ENCODE measurements around the gene LEKR1. TPM values are rescaled to one million over a fixed set of nuclear protein-coding genes. Genes with fewer than 3 reads are reported as not detected.

The LEKR1 gene
- total RNA-seq, 1 donor from 2014 or later: 0.27 TPM

GRCh38 chr3:156860873-156861272 lies 34.7 kb downstream of the LEKR1 start:
- no peaks in the 10 kb centered on the region for H3K79me2 ChIP-seq (ENCODE audit: insufficient read depth, low read length)
- no peak overlapping the region for H2AFZ ChIP-seq (ENCODE audit: low read depth, low read length)
- H3K4me2 ChIP-seq (ENCODE audit: low read length): no peak overlapping the region
- no peak overlapping the region for H3K4me3 ChIP-seq (ENCODE audit: insufficient read depth, low read depth, low read length)
- H3K27me3 ChIP-seq (ENCODE audit: insufficient read depth, low read length): no peaks in the 10 kb centered on the region
- H3K27ac ChIP-seq (ENCODE audit: low read depth, low read length): no peak overlapping the region
- no peak for FAIRE-seq
- Mint-ChIP-seq H3K4me1 (ENCODE audit: low read depth, unreplicated experiment) (no peaks in the 10 kb centered on the region), H3K27me3 (ENCODE audit: low read depth, unreplicated experiment) (no peaks in the 10 kb centered on the region), H3K4me3 (ENCODE audit: unreplicated experiment) (no peak overlapping the region), H3K9me3 (ENCODE audit: unreplicated experiment) (no peaks in the 10 kb centered on the region), H3K27ac (ENCODE audit: unreplicated experiment) (no peak overlapping the region), H3K36me3 (ENCODE audit: low read depth, unreplicated experiment) (no peaks in the 10 kb centered on the region)
- no peak for DNase-seq (ENCODE audit: low read depth)
- TF ChIP-seq, protein P1, sequence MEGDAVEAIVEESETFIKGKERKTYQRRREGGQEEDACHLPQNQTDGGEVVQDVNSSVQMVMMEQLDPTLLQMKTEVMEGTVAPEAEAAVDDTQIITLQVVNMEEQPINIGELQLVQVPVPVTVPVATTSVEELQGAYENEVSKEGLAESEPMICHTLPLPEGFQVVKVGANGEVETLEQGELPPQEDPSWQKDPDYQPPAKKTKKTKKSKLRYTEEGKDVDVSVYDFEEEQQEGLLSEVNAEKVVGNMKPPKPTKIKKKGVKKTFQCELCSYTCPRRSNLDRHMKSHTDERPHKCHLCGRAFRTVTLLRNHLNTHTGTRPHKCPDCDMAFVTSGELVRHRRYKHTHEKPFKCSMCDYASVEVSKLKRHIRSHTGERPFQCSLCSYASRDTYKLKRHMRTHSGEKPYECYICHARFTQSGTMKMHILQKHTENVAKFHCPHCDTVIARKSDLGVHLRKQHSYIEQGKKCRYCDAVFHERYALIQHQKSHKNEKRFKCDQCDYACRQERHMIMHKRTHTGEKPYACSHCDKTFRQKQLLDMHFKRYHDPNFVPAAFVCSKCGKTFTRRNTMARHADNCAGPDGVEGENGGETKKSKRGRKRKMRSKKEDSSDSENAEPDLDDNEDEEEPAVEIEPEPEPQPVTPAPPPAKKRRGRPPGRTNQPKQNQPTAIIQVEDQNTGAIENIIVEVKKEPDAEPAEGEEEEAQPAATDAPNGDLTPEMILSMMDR (IDR thresholded peaks at IDR 0.05; ENCODE audit: insufficient read depth, low read depth, low read length): no peak
- no peak for TF ChIP-seq EZH2 (IDR thresholded peaks at IDR 0.05; ENCODE audit: insufficient read depth, low read length)
- H4K20me1 ChIP-seq (ENCODE audit: insufficient read depth, low read length): no peaks in the 10 kb centered on the region
- no peaks in the 10 kb centered on the region for H3K36me3 ChIP-seq (ENCODE audit: insufficient read depth, low read length)
- no peak overlapping the region for H3K9ac ChIP-seq (ENCODE audit: low read length)
- H3K9me3 ChIP-seq (ENCODE audit: insufficient read depth, low read depth, low read length): no peaks in the 10 kb centered on the region
- no peaks in the 10 kb centered on the region for H3K4me1 ChIP-seq (ENCODE audit: insufficient read depth, low read length)

DNA sequence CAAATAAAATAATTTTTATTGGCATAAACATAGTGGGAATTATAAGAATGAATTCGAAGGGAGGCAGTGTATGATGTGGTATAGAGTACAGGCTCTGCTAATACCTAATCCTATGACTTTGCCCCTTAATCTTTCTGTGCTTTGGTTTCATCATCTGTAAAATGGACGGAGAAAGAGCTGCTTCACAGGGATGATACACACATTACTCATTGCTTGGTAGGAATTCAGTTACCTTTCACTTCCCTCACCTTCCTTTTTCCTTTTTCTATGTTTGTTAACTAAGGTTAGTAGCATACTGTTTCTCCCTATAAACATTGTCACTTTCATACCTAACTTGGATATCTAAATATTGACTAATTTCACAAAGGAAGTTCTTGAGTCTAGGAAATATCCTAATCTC lies 36.2 kb downstream of the LEKR1 start:
- DNase-seq (ENCODE audit: low read depth) (no peak), FAIRE-seq (no peak)
- no peaks in the 10 kb centered on the region for H3K9me3 ChIP-seq (ENCODE audit: insufficient read depth, low read depth, low read length)
- no peaks in the 10 kb centered on the region for H3K9me3 Mint-ChIP-seq (ENCODE audit: unreplicated experiment)
- no peaks in the 10 kb centered on the region for H3K4me1 ChIP-seq (ENCODE audit: insufficient read depth, low read length)
- H3K4me2 ChIP-seq (ENCODE audit: low read length): no peak overlapping the region
- no peak overlapping the region for H3K4me3 Mint-ChIP-seq (ENCODE audit: unreplicated experiment)
- H3K27ac ChIP-seq (ENCODE audit: low read depth, low read length): no peak overlapping the region
- H3K9ac ChIP-seq (ENCODE audit: low read length): no peak overlapping the region
- H3K4me1 Mint-ChIP-seq (ENCODE audit: low read depth, unreplicated experiment): no peaks in the 10 kb centered on the region
- no peaks in the 10 kb centered on the region for H4K20me1 ChIP-seq (ENCODE audit: insufficient read depth, low read length)
- H3K27ac Mint-ChIP-seq (ENCODE audit: unreplicated experiment): no peak overlapping the region
- no peaks in the 10 kb centered on the region for H3K27me3 Mint-ChIP-seq (ENCODE audit: low read depth, unreplicated experiment)
- H3K36me3 Mint-ChIP-seq (ENCODE audit: low read depth, unreplicated experiment): no peaks in the 10 kb centered on the region
- H3K36me3 ChIP-seq (ENCODE audit: insufficient read depth, low read length): no peaks in the 10 kb centered on the region
- no peak overlapping the region for H3K4me3 ChIP-seq (ENCODE audit: insufficient read depth, low read depth, low read length)
- H3K79me2 ChIP-seq (ENCODE audit: insufficient read depth, low read length): no peaks in the 10 kb centered on the region
- H3K27me3 ChIP-seq (ENCODE audit: insufficient read depth, low read length): no peaks in the 10 kb centered on the region
- no peak for TF ChIP-seq EZH2 (IDR thresholded peaks at IDR 0.05; ENCODE audit: insufficient read depth, low read length)
- TF ChIP-seq, protein P1 (IDR thresholded peaks at IDR 0.05; ENCODE audit: insufficient read depth, low read depth, low read length): no peak
- no peak overlapping the region for H2AFZ ChIP-seq (ENCODE audit: low read depth, low read length)

DNA sequence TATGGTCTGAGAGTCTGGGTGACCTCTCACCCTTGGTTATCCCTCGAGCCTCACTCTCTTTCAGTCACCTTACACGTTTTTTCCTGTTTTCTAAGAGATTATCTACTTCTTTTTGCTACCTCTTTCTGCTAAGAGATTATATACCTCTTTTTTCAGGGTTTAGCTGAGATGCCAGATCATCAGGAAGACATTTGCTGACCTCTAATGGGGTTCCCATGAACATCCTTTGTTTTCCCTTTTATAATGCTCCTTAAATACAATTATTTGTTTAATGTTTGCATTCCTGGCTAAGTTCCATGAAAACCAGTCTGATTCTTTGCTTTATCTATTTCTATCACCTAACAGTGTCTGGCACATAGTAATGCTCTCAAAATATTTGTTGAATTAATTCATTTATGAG lies 39.6 kb downstream of the LEKR1 start:
- no peak overlapping the region for H3K27ac Mint-ChIP-seq (ENCODE audit: unreplicated experiment)
- H3K9me3 ChIP-seq (ENCODE audit: insufficient read depth, low read depth, low read length): no peaks in the 10 kb centered on the region
- H2AFZ ChIP-seq (ENCODE audit: low read depth, low read length): no peak overlapping the region
- FAIRE-seq: peak; percentile 20
- H3K27ac ChIP-seq (ENCODE audit: low read depth, low read length): no peak overlapping the region
- H3K4me1 Mint-ChIP-seq (ENCODE audit: low read depth, unreplicated experiment): no peaks in the 10 kb centered on the region
- H3K36me3 ChIP-seq (ENCODE audit: insufficient read depth, low read length): no peaks in the 10 kb centered on the region
- H3K9ac ChIP-seq (ENCODE audit: low read length): no peak overlapping the region
- H3K27me3 Mint-ChIP-seq (ENCODE audit: low read depth, unreplicated experiment): no peaks in the 10 kb centered on the region
- H4K20me1 ChIP-seq (ENCODE audit: insufficient read depth, low read length): no peaks in the 10 kb centered on the region
- no peak for DNase-seq (ENCODE audit: low read depth)
- no peak overlapping the region for H3K4me2 ChIP-seq (ENCODE audit: low read length)
- TF ChIP-seq EZH2 (IDR thresholded peaks at IDR 0.05; ENCODE audit: insufficient read depth, low read length): no peak
- TF ChIP-seq, protein P1 (IDR thresholded peaks at IDR 0.05; ENCODE audit: insufficient read depth, low read depth, low read length): no peak
- no peak overlapping the region for H3K4me3 Mint-ChIP-seq (ENCODE audit: unreplicated experiment)
- no peaks in the 10 kb centered on the region for H3K4me1 ChIP-seq (ENCODE audit: insufficient read depth, low read length)
- no peak overlapping the region for H3K4me3 ChIP-seq (ENCODE audit: insufficient read depth, low read depth, low read length)
- H3K79me2 ChIP-seq (ENCODE audit: insufficient read depth, low read length): no peaks in the 10 kb centered on the region
- no peaks in the 10 kb centered on the region for H3K9me3 Mint-ChIP-seq (ENCODE audit: unreplicated experiment)
- no peaks in the 10 kb centered on the region for H3K36me3 Mint-ChIP-seq (ENCODE audit: low read depth, unreplicated experiment)
- no peaks in the 10 kb centered on the region for H3K27me3 ChIP-seq (ENCODE audit: insufficient read depth, low read length)
